ENCODE results near the gene SULF2.

DNA sequence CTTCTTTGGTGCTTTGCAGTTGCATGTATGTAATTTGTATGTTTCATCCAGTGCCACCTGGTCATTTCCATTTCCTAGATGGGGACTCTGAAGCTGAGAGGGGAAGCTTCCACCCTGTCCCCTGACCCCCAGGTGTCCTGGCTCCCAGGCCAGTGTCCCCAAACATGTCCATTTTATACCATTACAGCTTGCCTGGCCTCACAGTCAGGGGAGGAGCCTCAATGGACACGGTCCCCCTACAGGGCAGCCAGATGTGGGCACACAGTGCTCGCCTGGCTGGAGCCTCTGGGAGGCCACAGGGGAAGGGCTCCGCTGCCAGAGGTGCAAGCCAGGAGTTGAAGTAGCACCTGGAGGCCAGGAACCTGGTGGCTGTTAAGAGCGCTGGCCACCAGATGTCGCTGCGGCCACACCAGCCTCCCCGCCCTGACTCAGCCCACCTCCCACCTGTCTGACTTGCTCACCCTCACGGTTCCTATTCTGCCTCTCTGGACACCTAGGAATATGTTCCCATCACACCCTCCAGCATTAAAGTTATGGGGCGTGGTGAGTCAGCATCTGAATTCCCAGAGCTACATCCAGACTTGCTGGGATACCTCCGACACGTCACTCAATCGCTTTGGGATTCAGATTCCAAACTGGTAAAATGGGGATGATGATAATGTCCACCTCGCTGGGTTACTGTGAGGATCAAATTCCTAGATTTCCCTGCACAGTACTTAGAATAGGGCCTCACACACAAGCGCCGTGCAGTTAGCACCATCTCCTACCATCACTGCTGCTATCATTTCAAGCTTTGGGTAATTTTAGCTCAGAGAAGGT is 107.4 kb downstream of the SULF2 start:
- TF ChIP-seq, protein P1, sequence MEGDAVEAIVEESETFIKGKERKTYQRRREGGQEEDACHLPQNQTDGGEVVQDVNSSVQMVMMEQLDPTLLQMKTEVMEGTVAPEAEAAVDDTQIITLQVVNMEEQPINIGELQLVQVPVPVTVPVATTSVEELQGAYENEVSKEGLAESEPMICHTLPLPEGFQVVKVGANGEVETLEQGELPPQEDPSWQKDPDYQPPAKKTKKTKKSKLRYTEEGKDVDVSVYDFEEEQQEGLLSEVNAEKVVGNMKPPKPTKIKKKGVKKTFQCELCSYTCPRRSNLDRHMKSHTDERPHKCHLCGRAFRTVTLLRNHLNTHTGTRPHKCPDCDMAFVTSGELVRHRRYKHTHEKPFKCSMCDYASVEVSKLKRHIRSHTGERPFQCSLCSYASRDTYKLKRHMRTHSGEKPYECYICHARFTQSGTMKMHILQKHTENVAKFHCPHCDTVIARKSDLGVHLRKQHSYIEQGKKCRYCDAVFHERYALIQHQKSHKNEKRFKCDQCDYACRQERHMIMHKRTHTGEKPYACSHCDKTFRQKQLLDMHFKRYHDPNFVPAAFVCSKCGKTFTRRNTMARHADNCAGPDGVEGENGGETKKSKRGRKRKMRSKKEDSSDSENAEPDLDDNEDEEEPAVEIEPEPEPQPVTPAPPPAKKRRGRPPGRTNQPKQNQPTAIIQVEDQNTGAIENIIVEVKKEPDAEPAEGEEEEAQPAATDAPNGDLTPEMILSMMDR (conservative IDR thresholded peaks at IDR 0.05) = peak; percentile 95
- TF ChIP-seq ZFX (IDR thresholded peaks at IDR 0.05) = no peak
